Right renal pelvis (tissue), 4 donors: ENCODE results near the gene SLC33A1. TPM values are rescaled to one million over a fixed set of nuclear protein-coding genes. Genes with fewer than 3 reads are reported as not detected.
"Not testable (repeated sequence)": the region's sequence is repeated elsewhere in the genome, so short reads cannot be mapped to it uniquely, and the experiment has no call there.

Experiments used
- DNase-seq, 4 donors: peaks; one replicate each; pipeline ENCODE4 v3.0.0-alpha.2; 2013; ENCODE audit warnings: low read depth in 4 of 4, low spot score in 3 of 4, missing footprints in 1 of 4
- polyA plus RNA-seq, 4 donors: library from polyadenylated mRNA; unstranded; fragments of 120-200 nt; gene quantifications; one replicate each; pipeline ENCODE4 v1.2.1, GENCODE V29; 2013; ENCODE audit not compliant: insufficient read length in 4 of 4

The SLC33A1 gene
- polyA plus RNA-seq, 4 donors, result 35.1 to 44.4 (median 40.2) TPM

DNA sequence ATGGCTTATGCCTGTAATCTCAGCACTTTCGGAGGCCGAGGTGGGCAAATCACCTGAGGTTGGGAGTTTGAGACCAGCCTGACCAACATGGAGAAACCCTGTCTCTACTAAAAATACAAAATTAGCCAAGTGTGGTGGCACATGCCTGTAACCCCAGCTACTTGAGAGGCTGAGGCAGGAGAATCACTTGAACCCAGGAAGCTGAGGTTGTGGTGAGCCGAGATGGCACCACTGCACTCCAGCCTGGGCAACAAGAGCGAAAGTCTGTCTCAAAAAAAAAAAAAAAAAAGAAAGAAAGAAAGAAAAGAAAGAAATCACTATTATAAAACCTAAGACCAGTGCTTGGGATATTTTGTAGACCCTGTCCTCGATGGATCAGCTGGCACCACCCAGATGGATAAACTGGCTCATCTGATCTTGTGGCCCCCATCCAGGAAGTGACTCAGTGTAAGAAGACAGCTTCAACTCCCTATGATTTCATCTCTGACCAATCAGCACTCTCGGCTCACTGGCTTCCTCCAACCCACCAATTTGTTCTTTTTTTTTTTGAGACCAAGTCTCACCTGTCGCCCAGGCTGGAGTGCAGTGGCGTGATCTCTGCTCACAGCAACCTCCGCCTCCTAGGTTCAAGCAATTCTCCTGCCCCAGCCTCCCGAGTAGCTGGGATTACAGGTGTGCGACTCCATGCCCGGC is 8.2 kb upstream of the SLC33A1 start:
- not testable (repeated sequence) for DNase-seq

DNA sequence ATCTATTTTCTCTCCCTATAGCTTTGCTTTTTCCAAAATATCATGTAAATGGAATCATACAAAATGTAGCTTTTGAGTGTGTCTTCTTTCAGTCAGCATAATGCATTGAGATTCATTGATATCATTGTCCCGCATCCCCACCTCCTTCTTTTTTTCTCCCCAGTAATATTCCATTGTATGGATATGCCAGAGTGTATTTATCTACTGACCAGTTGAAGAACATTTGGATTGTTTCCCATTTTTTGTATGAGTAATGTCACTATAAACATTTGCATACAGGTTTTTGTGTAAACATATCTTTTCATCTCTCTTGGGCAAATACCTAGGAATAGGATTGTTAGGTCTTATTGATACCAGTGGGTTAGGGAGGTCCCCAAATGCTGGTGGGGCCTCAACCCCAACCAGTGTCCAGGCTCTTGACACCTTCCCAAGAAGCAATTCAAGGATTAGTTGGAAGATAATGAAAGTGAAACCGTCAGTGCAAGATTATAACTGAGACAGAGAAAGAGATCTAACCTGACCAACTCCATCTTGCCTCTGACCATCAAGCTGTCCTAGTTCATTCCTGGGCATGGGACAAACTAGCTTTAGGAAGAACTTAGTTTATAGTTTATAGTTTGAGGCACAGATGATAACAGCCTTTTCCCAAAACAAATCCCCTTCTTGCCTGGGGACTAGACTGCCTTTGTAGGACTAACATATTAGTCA is 7.4 kb upstream of the SLC33A1 start:
- DNase-seq, result no peak

DNA sequence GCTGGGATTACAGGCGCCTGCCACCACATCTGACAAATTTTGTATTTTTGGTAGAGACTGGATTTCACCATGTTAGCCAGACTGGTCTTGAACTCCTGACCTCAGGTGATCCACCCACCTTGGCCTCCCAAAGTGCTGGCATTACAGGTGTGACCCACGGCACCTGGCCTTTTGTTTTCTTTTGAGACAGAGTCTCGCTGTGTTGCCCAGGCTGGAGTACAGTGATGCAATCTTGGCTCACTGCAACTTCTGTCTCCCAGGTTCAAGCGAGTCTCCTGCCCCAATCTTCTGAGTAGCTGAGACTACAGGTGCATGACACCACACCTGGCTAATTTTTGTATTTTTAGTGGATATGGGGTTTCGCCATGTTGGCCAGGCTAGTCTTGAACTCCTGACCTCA is 6.2 kb upstream of the SLC33A1 start:
- DNase-seq, result not testable (repeated sequence)

GRCh38 chr3:155859859-155860258 is 5.6 kb upstream of the SLC33A1 start:
- DNase-seq, result no peak

DNA sequence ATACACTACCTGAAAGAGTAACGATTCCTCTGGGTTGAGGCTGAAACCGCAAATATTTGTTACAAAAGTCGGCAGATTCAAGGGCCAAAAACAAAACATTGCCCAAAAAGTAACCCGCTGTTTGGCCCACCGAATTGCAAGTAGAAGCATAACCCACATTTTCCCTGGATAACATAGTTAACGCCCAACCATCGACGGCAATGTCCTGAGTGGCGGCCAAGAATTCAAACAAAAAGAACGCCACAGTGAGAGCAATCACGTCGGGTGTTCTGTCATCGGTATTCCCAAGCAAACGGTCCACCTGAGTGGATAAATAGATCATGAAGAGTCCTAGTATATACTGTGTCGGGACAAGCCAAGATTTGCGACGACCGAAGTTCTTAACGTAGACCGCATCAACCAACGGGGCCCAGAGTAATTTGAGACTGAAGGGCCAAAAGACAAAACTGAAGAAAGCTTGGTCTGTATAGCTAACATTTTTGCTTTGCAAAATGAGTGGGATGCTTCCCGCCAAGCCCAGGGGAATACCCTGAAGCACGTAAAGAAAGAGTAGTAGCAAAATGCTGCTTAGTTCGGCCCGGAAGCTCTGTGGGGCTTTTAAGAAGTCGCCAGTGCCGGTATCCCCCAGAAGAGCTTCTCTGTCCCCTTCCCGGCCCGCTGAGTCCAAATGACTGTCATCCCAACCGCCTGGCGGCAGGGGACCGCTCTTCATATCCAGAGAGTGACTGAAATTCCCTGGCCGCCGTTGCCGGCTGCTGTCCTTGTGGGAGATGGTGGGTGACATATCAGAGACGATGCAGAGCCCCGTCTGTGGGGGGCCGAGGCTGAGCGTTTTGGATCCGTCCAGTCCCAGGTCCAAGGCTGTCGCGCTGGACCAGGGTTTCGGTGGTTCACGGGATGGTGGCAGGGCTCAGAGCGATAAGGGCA is 750 bp downstream of the SLC33A1 start:
- peak in 1 of 4 donors; percentile 16 for DNase-seq

DNA sequence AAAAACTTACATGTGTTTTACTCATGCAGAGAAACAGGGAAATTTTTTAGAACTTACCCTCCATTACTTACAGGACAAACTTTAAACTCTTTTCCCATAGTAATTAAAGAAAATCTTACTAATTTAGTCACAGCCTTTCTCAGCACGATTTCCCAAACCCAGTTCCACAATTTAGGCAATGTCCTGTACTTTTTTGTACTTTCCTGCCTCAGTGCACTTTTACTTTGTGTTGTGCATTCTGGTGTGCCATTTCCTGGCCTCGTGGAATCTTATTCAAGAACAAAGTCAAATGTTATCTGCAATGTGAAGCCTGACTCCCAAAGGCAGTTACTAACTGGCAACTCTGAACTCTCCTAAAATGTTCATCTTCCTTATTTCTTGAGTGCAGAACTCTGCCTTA is 1.9 kb downstream of the SLC33A1 start:
- no peak for DNase-seq

DNA sequence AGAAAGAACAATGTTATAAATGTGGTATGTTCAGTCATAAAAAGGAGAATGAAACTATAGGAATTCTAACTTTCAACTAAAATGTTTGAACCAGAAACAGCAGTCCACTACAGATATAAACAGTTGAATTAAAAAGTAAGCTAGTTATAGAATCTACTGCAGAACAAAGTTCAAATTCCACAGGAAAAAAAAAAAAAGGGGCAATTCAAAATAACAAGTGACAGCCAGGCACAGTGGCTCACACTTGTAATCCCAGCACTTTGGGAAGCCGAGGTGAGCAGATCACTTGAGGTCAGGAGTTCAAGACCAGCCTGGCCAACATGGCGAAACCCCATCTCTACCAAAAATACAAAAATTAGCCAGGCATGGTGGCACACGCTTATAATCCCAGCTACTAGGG is 4.8 kb downstream of the SLC33A1 start:
- DNase-seq, result not testable (repeated sequence)

DNA sequence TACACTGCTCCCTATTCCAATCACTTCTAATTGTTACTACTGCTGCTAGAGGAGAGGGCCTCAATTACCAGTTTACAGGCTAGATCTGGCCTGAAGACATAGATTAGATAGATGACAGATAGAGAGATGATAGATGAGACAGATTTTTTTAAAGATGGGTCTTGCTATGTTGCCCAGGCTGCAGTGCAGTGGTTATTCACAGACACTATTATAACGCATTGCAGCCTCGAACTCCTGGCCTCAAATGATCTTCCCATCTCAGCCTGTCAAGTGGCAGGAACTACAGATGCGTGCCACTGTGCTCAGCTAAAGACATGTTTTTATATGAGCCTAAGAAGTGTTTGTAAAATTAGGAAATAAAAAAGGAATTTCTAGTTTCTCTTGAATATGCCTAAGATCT is 6.2 kb downstream of the SLC33A1 start:
- no peak for DNase-seq

DNA sequence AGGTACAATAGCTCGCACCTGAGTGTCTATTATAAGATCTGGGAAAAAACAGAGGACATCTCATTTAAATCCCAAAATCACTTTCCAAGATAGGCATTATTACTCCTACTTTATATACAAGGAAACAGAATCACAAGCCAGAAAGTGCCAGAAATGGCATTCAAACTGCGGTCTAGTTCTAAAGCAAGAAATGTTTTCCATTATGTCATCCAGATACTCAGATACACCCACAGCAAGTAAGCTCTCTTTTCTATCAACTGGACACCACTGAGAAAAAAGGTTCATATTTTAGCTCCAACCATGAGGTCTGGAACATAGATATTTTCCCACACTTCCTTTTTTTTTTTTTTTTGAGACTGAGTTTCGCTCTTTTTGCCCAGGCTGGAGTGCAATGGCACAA is 8.1 kb downstream of the SLC33A1 start:
- DNase-seq, result no peak

GRCh38 chr3:155843569-155843968 is 10.7 kb downstream of the SLC33A1 start:
- no peak for DNase-seq

GRCh38 chr3:155835341-155836071 is 18.7 kb downstream of the SLC33A1 start:
- no peak for DNase-seq

- not testable (repeated sequence) for DNase-seq
Measured at GRCh38 chr3:155828490-155829098, 25.6 kb downstream of the SLC33A1 start.

DNA sequence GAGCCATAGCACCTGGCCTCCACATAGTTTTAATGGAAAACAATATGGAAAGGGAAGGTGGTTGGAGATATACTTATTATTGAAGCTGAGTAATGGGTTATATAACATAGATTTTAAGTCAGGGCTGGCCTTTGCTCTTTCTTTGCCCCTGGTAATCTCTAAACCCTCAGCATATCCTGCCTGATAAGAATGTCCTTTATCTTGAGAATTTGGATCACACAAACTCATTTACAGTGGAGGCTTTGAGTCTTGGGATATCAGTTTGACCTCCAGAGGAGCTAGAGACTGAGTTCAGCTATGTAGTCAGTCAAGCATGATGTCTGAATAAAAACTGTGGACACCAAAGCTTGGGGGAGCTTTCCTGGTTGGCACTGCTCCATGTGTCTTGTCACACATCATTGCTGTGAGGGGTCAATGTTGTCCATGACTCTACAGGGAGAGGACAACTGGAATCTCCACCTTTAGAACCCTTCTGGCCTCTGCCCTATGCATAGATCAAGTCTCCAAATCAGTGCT is 39.1 kb downstream of the SLC33A1 start:
- no peak for DNase-seq

GRCh38 chr3:155813224-155813623 is 41.0 kb downstream of the SLC33A1 start:
- DNase-seq, result not testable (repeated sequence)

DNA sequence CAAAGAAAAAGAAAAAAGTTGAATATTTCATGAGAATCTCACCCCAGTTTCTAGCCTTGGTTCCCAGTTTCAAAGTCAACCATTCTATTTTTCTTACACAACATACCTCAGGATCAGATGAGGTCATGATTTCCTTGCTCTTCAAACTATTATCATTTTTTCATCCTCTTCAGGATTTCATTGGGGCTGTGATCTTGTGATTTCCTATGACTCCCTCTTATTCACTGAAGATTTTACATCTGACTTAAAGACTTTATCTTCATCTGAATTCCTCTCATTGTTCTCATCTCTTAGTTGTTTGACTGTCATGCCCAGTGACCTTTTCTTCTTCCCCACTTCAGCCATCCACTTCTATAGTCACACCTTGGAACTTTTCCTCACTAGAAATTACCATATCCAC is 45.0 kb downstream of the SLC33A1 start:
- no peak for DNase-seq

GRCh38 chr3:155807823-155808222 is 46.4 kb downstream of the SLC33A1 start:
- no peak for DNase-seq

DNA sequence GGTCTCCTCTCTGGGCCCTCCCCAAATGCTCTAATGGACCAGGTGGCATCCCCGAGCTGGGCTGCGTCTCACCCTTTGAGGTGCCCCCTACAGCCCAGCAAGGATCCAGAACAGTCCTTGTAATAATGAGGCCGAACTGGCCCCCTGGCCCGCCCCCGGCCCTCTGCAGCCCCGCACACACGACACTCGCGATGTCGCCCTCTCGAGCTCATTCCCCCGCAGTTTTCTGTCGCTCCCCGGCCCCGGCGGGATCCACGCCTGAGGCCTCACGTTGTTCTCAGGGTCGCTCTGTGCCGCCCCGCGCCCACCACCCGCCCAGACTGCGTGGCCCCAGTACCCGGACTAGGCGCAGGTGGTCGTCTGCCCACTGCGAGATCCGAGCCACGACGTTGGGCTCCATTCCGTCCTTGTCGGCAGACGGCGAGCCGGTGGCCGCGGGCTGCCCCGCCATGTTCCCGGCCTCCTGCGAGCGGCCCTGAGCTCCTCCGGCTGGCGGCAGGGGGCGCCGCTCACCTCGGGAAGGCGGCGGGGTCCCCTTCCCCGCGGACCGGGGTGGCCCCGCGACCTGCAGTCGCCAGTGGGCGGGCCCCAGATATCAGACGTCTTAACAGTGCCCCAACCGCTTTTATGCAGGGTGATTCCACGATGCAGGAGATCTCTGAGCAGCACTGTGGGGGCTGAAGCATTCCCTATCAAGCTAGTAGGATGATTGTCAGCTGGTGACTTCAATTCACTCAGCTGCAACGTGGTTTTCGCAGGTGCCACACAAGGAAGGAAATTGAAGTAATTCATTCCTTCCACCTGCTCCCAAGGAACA is 48.2 kb downstream of the SLC33A1 start, which contains the start of gene C3orf33:
TSS of gene C3orf33 (minus strand) at position 477 of the 817 bp plus-strand sequence. CDS start at position 451, 26 bp downstream.
- DNase-seq, result peak; percentile 38 to 73 (median 44)

- no peak for DNase-seq
Measured at GRCh38 chr3:155805204-155805801, 48.9 kb downstream of the SLC33A1 start.
